GM20431 (cell line): Measurements from ENCODE around the gene ZBTB43.

Experiments used
- in situ Hi-C: fragments of 300-500 bp; cut with MseI, MboI; formaldehyde crosslinking; loops from one replicate; pipeline ENCODE4 v1.15.0; 2020; ENCODE audit warnings: low sequenced_read_pairs; ENCODE audit not compliant: unreplicated experiment

ZBTB43 gene

GRCh38 chr9:126880947-126881332 is 76.1 kb downstream of the ZBTB43 start:
- in situ Hi-C loops, result no loop called here

GRCh38 chr9:126882746-126883145 is 77.9 kb downstream of the ZBTB43 start:
- in situ Hi-C loops, result no loop called here

- in situ Hi-C loops, result no loop called here
Measured at GRCh38 chr9:126883636-126884035, 78.8 kb downstream of the ZBTB43 start.

GRCh38 chr9:126885131-126885641 is 80.3 kb downstream of the ZBTB43 start:
- in situ Hi-C loops, result no loop called here

GRCh38 chr9:126886034-126886822 is 81.4 kb downstream of the ZBTB43 start:
- in situ Hi-C loops, result no loop called here

GRCh38 chr9:126886897-126887296 is 82.1 kb downstream of the ZBTB43 start:
- in situ Hi-C loops, result no loop called here
